Gastroesophageal sphincter (tissue), 4 donors: ENCODE measurements around the gene NFASC. TPM values are rescaled to one million over a fixed set of nuclear protein-coding genes. Genes with fewer than 3 reads are reported as not detected.

Experiments
- ATAC-seq: fragments of 150-250 bp; one replicate; pipeline ENCODE4 v1.9.1; 2016; ENCODE audit warnings: mild to moderate bottlenecking, moderate library complexity
- H3K27ac ChIP-seq, 4 donors: fragments of 200-600 bp; sonication (generic) in 3 of 4; 1 replicate in 3 of 4; 2 replicates in 1 of 4; pipeline ENCODE4 v1.5.1; 2016 to 2019
- H3K27me3 ChIP-seq: fragments of 200-600 bp; sonication (generic); one replicate; pipeline ENCODE4 v1.5.1; 2019
- H3K36me3 ChIP-seq, 2 donors: fragments of 200-600 bp; sonication (generic); one replicate each; pipeline ENCODE4 v1.5.1; 2019; ENCODE audit warnings: control low read depth in 1 of 2
- H3K4me1 ChIP-seq, 3 donors: fragments of 200-600 bp; sonication (generic); 1 replicate in 2 of 3; 2 replicates in 1 of 3; pipeline ENCODE4 v1.5.1; 2016 to 2019; ENCODE audit warnings: control low read depth in 2 of 3
- H3K4me3 ChIP-seq, 2 donors: fragments of 200-600 bp; sonication (generic); one replicate each; pipeline ENCODE4 v1.5.1; 2019; ENCODE audit warnings: mild to moderate bottlenecking in 1 of 2, moderate library complexity in 1 of 2
- H3K9me3 ChIP-seq, 3 donors: fragments of 200-600 bp; sonication (generic); one replicate each; pipeline ENCODE4 v1.5.1; 2017 to 2019; ENCODE audit warnings: control low read depth in 2 of 3
- CTCF ChIP-seq, 4 experiments: fragments of 200-600 bp in 2 of 4; fragments of 450-650 bp in 2 of 4; sonication (generic) in 1 of 4; IDR thresholded peaks; one replicate each; pipeline ENCODE4 v1.5.1; 2017 to 2019; ENCODE audit warnings: antibody characterized with exemption in 4 of 4, mild to moderate bottlenecking in 2 of 4, moderate library complexity in 2 of 4
- EP300 ChIP-seq: sonication (generic); formaldehyde crosslinking; IDR thresholded peaks from one replicate; pipeline ENCODE4 v1.6.1; 2017; ENCODE audit warnings: antibody characterized with exemption, mild to moderate bottlenecking
- POLR2A ChIP-seq, 2 donors: fragments of 450-650 bp; IDR thresholded peaks; one replicate each; pipeline ENCODE4 v1.6.1; 2017; ENCODE audit warnings: antibody characterized with exemption in 2 of 2, mild to moderate bottlenecking in 2 of 2, moderate library complexity in 1 of 2
- POLR2AphosphoS5 ChIP-seq: sonication (generic); formaldehyde crosslinking; IDR thresholded peaks from one replicate; pipeline ENCODE4 v1.6.1; 2017; ENCODE audit warnings: antibody characterized with exemption
- WGBS, 2 donors: methylation state at CpG; one replicate each; pipeline ENCODE4 v1.1.5; 2018; ENCODE audit warnings: low coverage in 1 of 2; 5-methylcytosine and 5-hydroxymethylcytosine counted together
- total RNA-seq, 4 donors: library from RNA; depleted of rRNA; stranded (reverse); fragments of >200 nt; gene quantifications; one replicate each; pipeline ENCODE4 v1.1.0, GENCODE V29; 2016

The NFASC gene
- total RNA-seq, 4 donors from 2014 or later = 39.0 to 121 (median 54.5) TPM

GRCh38 chr1:204947747-204948146, 77.1 kb downstream of the NFASC start:
- Histone ChIP-seq H3K9me3 (no peaks in the 10 kb centered on the region), H3K4me1 (peaks cover 0 to 13% (median 0%) of the 10 kb centered on the region in 3 donors), H3K27ac (no peak overlapping the region), H3K27me3 (no peaks in the 10 kb centered on the region), H3K36me3 (peaks cover 0 to 55% of the 10 kb centered on the region in 2 donors), H3K4me3 (no peak overlapping the region)
- ATAC-seq = no peak
- TF ChIP-seq POLR2A (IDR thresholded peaks at IDR 0.05) (no peak), POLR2AphosphoS5 (no peak), CTCF (IDR thresholded peaks at IDR 0.05) (no peak), EP300 (no peak)
- 50 to 68% methylated on average over 2 to 4 of the region's 6 CpGs for WGBS, 2 donors

- TF ChIP-seq CTCF (IDR thresholded peaks at IDR 0.05) (no peak), EP300 (no peak), POLR2AphosphoS5 (no peak), POLR2A (IDR thresholded peaks at IDR 0.05) (no peak)
- Histone ChIP-seq H3K9me3 (no peaks in the 10 kb centered on the region), H3K4me3 (no peak overlapping the region), H3K27me3 (no peaks in the 10 kb centered on the region), H3K27ac (no peak overlapping the region), H3K4me1 (peaks cover 0 to 13% (median 0%) of the 10 kb centered on the region in 3 donors), H3K36me3 (peaks cover 0 to 71% of the 10 kb centered on the region in 2 donors)
- no peak for ATAC-seq
- WGBS, 2 donors = 80 to 81% methylated on average over 2 to 4 of the region's 13 CpGs
Measured at GRCh38 chr1:204950353-204951001, 79.8 kb downstream of the NFASC start.

- no peaks in the 10 kb centered on the region for H3K9me3 ChIP-seq
- peaks cover 0 to 86% of the 10 kb centered on the region in 2 donors for H3K36me3 ChIP-seq
- no peak overlapping the region for H3K4me3 ChIP-seq
- peaks cover 0 to 20% (median 0%) of the 10 kb centered on the region in 3 donors for H3K4me1 ChIP-seq
- ATAC-seq = no peak
- TF ChIP-seq EP300 (no peak), POLR2AphosphoS5 (no peak), POLR2A (IDR thresholded peaks at IDR 0.05) (no peak), CTCF (IDR thresholded peaks at IDR 0.05) (no peak)
- WGBS, 2 donors = 65 to 66% methylated on average over 4 to 8 of the region's 11 CpGs
- H3K27me3 ChIP-seq = no peaks in the 10 kb centered on the region
- peak overlapping the region in 3 of 4 donors; percentile 8 to 52 (median 48) for H3K27ac ChIP-seq
Measured at GRCh38 chr1:204958317-204959307, 88.0 kb downstream of the NFASC start.

GRCh38 chr1:204959374-204959773, 88.7 kb downstream of the NFASC start:
- no peak for TF ChIP-seq POLR2A (IDR thresholded peaks at IDR 0.05)
- TF ChIP-seq EP300 = no peak
- TF ChIP-seq POLR2AphosphoS5 = no peak
- no peak for TF ChIP-seq CTCF (IDR thresholded peaks at IDR 0.05)
- peaks cover 0 to 86% of the 10 kb centered on the region in 2 donors for H3K36me3 ChIP-seq
- H3K27me3 ChIP-seq = no peaks in the 10 kb centered on the region
- WGBS, 2 donors = 0 to 30% methylated on average over 2 of the region's 5 CpGs
- no peak for ATAC-seq
- H3K27ac ChIP-seq = peak overlapping the region in 3 of 4 donors; percentile 8 to 52 (median 48)
- H3K9me3 ChIP-seq = no peaks in the 10 kb centered on the region
- H3K4me1 ChIP-seq = peaks cover 0 to 20% (median 0%) of the 10 kb centered on the region in 3 donors
- H3K4me3 ChIP-seq = no peak overlapping the region
